ENCODE measurements around the gene LHX1.

LHX1 gene

GRCh38 chr17:36934692-36935630, 2.3 kb upstream of the LHX1 start (continued):
- peak; percentile 9; the same call in 1 of the 2 replicates for TF ChIP-seq PRDM4 (tag by site-specific recombination; IDR thresholded peaks at IDR 0.05)
- 0 out of 2 replicates have a peak, but pooled peaks have one; percentile 43 for TF ChIP-seq ZNF2 (tag by site-specific recombination; IDR thresholded peaks at IDR 0.05)
- no peak for TF ChIP-seq ZNF510 (tag by site-specific recombination; IDR thresholded peaks at IDR 0.05; ENCODE audit: insufficient replicate concordance)
- TF ChIP-seq ZNF366 (tag by site-specific recombination; conservative IDR thresholded peaks at IDR 0.05) = 0 out of 2 replicates have a peak, but pooled peaks have one; percentile 22
- TF ChIP-seq, protein P1, sequence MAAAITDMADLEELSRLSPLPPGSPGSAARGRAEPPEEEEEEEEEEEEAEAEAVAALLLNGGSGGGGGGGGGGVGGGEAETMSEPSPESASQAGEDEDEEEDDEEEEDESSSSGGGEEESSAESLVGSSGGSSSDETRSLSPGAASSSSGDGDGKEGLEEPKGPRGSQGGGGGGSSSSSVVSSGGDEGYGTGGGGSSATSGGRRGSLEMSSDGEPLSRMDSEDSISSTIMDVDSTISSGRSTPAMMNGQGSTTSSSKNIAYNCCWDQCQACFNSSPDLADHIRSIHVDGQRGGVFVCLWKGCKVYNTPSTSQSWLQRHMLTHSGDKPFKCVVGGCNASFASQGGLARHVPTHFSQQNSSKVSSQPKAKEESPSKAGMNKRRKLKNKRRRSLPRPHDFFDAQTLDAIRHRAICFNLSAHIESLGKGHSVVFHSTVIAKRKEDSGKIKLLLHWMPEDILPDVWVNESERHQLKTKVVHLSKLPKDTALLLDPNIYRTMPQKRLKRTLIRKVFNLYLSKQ (tag by site-specific recombination; IDR thresholded peaks at IDR 0.05; ENCODE audit: borderline replicate concordance) = no peak
- peak; percentile 94 for TF ChIP-seq KLF1 (tag by site-specific recombination; IDR thresholded peaks at IDR 0.05)
- TF ChIP-seq ZNF146 (tag by site-specific recombination; IDR thresholded peaks at IDR 0.05) = no peak
- TF ChIP-seq TCF7L2 (IDR thresholded peaks at IDR 0.05; ENCODE audit: borderline replicate concordance, low read depth, low read length) = no peak
- TF ChIP-seq ZNF473 (tag by site-specific recombination; IDR thresholded peaks at IDR 0.05) = peak; percentile 89
- TF ChIP-seq GLI2 (tag by site-specific recombination; IDR thresholded peaks at IDR 0.05; ENCODE audit: borderline replicate concordance, low read depth) = no peak
- no peak for TF ChIP-seq ZNF433 (tag by site-specific recombination; IDR thresholded peaks at IDR 0.05; ENCODE audit: low read depth)
- TF ChIP-seq, protein P2, sequence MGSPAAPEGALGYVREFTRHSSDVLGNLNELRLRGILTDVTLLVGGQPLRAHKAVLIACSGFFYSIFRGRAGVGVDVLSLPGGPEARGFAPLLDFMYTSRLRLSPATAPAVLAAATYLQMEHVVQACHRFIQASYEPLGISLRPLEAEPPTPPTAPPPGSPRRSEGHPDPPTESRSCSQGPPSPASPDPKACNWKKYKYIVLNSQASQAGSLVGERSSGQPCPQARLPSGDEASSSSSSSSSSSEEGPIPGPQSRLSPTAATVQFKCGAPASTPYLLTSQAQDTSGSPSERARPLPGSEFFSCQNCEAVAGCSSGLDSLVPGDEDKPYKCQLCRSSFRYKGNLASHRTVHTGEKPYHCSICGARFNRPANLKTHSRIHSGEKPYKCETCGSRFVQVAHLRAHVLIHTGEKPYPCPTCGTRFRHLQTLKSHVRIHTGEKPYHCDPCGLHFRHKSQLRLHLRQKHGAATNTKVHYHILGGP (tag by site-specific recombination; IDR thresholded peaks at IDR 0.05) = no peak
- TF ChIP-seq REST (tag by site-specific recombination; IDR thresholded peaks at IDR 0.05) = no peak
- no peak for TF ChIP-seq ZNF133 (tag by site-specific recombination; IDR thresholded peaks at IDR 0.05)
- TF ChIP-seq ZNF549 (tag by site-specific recombination; IDR thresholded peaks at IDR 0.05) = no peak
- TF ChIP-seq ZNF624 (tag by site-specific recombination; IDR thresholded peaks at IDR 0.05) = peak; percentile 83; the same call in 1 of the 2 replicates
- no peak for TF ChIP-seq PRDM6 (tag by site-specific recombination; IDR thresholded peaks at IDR 0.05)
- TF ChIP-seq ZBTB44 (tag by site-specific recombination; IDR thresholded peaks at IDR 0.05) = peak; percentile 16; the same call in 1 of the 2 replicates
- TF ChIP-seq, protein P3, sequence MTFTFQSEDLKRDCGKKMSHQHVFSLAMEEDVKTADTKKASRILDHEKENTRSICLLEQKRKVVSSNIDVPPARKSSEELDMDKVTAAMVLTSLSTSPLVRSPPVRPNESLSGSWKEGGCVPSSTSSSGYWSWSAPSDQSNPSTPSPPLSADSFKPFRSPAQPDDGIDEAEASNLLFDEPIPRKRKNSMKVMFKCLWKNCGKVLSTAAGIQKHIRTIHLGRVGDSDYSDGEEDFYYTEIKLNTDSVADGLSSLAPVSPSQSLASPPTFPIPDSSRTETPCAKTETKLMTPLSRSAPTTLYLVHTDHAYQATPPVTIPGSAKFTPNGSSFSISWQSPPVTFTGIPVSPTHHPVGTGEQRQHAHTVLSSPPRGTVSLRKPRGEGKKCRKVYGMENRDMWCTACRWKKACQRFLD (tag by site-specific recombination; IDR thresholded peaks at IDR 0.05) = no peak

All from HEK293 (cell line).